Measurements from ENCODE around the gene SCYL1. TPM values are rescaled to one million over a fixed set of nuclear protein-coding genes. Genes with fewer than 3 reads are reported as not detected.

Gene SCYL1
- total RNA-seq, 1 donor from 2014 or later: 75.7 TPM

- Mint-ChIP-seq H3K27ac (no peak overlapping the region), H3K4me3 (no peak overlapping the region), H3K36me3 (ENCODE audit: low read depth) (peaks cover 67% of the 10 kb centered on the region), H3K4me1 (peaks cover 17% of the 10 kb centered on the region), H3K9me3 (no peaks in the 10 kb centered on the region), H3K27me3 (no peaks in the 10 kb centered on the region)
- ATAC-seq (ENCODE audit: low read depth) (no peak), DNase-seq (no peak)
- TF ChIP-seq, protein P1, sequence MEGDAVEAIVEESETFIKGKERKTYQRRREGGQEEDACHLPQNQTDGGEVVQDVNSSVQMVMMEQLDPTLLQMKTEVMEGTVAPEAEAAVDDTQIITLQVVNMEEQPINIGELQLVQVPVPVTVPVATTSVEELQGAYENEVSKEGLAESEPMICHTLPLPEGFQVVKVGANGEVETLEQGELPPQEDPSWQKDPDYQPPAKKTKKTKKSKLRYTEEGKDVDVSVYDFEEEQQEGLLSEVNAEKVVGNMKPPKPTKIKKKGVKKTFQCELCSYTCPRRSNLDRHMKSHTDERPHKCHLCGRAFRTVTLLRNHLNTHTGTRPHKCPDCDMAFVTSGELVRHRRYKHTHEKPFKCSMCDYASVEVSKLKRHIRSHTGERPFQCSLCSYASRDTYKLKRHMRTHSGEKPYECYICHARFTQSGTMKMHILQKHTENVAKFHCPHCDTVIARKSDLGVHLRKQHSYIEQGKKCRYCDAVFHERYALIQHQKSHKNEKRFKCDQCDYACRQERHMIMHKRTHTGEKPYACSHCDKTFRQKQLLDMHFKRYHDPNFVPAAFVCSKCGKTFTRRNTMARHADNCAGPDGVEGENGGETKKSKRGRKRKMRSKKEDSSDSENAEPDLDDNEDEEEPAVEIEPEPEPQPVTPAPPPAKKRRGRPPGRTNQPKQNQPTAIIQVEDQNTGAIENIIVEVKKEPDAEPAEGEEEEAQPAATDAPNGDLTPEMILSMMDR (IDR thresholded peaks at IDR 0.05): no peak
- intact Hi-C loops (cut with micrococcal nuclease): no loop called here
- ChIA-PET CTCF (no interaction called here), POLR2A (interaction anchor here (1.2 kb wide), 1 partner anchor 31 kb away, joined by 4 read pairs; the partner anchor contains the start of gene MALAT1)
Observed at GRCh38 chr11:65530157-65530496, 5.2 kb downstream of the SCYL1 start.

DNA sequence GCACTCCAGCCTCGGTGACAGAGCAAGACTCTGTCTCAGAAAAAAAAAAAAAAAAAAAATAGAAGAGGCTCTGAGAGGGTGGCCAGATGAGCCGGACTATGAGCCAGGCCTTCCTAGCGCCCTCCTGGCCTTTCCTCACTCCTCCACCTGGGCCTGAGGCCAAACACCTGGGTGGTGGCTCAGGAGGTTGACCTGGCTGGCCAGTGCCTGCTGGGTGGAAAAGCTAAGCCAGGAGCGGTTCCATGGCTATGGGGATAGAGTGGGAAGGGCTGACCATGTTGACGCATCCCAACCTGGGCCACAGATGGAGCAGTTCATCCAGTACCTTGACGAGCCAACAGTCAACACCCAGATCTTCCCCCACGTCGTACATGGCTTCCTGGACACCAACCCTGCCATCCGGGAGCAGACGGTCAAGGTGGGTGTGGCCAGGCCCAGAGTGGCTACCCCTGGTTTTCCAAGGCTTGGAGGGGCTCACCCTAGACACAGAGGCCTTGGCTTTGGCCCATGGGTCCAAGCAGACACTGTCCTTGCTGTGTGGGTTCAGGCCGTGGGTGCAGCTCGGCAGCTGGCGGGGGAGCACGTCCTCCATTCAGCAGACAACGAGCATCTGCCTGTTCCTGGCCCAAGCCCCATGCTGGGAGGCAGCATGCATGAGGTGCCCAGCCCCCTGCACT, 7.6 kb downstream of the SCYL1 start:
- Mint-ChIP-seq H3K9me3 (no peaks in the 10 kb centered on the region), H3K27me3 (no peaks in the 10 kb centered on the region), H3K4me3 (no peak overlapping the region), H3K4me1 (peaks cover 2% of the 10 kb centered on the region), H3K36me3 (ENCODE audit: low read depth) (peaks cover 73% of the 10 kb centered on the region), H3K27ac (no peak overlapping the region)
- no peak for DNase-seq
- TF ChIP-seq, protein P1 (IDR thresholded peaks at IDR 0.05): no peak
- CTCF ChIA-PET: no interaction called here
- intact Hi-C loops (cut with micrococcal nuclease): no loop called here
- no peak for ATAC-seq (ENCODE audit: low read depth)
- POLR2A ChIA-PET: interaction anchor here (0.6 kb wide), 2 partner anchors 319 to 551 kb away, joined by 3 to 4 read pairs; no protein-coding TSS in a partner anchor

- POLR2A ChIA-PET: interaction anchor here (1.3 kb wide), 1 partner anchor 10 kb away, joined by 5 read pairs; the partner anchor contains the start of gene SCYL1
- CTCF ChIA-PET: interaction anchor here (1.7 kb wide), 1 partner anchor 53 kb away, joined by 6 read pairs; no protein-coding TSS in a partner anchor
- DNase-seq (no peak), ATAC-seq (ENCODE audit: low read depth) (no peak)
- H3K4me3 Mint-ChIP-seq: no peak overlapping the region
- TF ChIP-seq, protein P1 (IDR thresholded peaks at IDR 0.05): no peak
- no peak overlapping the region for H3K27ac Mint-ChIP-seq
- H3K4me1 Mint-ChIP-seq: no peaks in the 10 kb centered on the region
- intact Hi-C loops (cut with micrococcal nuclease): no loop called here
- H3K27me3 Mint-ChIP-seq: no peaks in the 10 kb centered on the region
- no peaks in the 10 kb centered on the region for H3K9me3 Mint-ChIP-seq
- peaks cover 69% of the 10 kb centered on the region for H3K36me3 Mint-ChIP-seq (ENCODE audit: low read depth)
Observed at GRCh38 chr11:65535102-65535501, 10.2 kb downstream of the SCYL1 start.

- POLR2A ChIA-PET: interaction anchor here (1.1 to 1.3 kb wide), 2 partner anchors 12 to 20 kb away, joined by 3 to 5 read pairs; partner anchors contain the start of gene SCYL1
Observed at GRCh38 chr11:65536412-65537295, 11.8 kb downstream of the SCYL1 start.

More at GRCh38 chr11:65536412-65537295, 11.8 kb downstream of the SCYL1 start:
- no peak overlapping the region for H3K4me3 Mint-ChIP-seq
- no peak for ATAC-seq (ENCODE audit: low read depth)
- no peak for DNase-seq
- intact Hi-C loops (cut with micrococcal nuclease): no loop called here
- TF ChIP-seq, protein P1 (IDR thresholded peaks at IDR 0.05): no peak
- no peak overlapping the region for H3K27ac Mint-ChIP-seq
- peaks cover 56% of the 10 kb centered on the region for H3K36me3 Mint-ChIP-seq (ENCODE audit: low read depth)
- H3K9me3 Mint-ChIP-seq: no peaks in the 10 kb centered on the region
- H3K27me3 Mint-ChIP-seq: no peaks in the 10 kb centered on the region
- CTCF ChIA-PET: interaction anchor here (1.1 to 1.7 kb wide), 2 partner anchors 52 to 57 kb away, joined by 4 to 6 read pairs; no protein-coding TSS in a partner anchor
- peaks cover 13% of the 10 kb centered on the region for H3K4me1 Mint-ChIP-seq

All from activated B cell treated with CpG ODN at 0.5 μM for 24 hours (primary cell).